Stimulated activated memory B cell treated with anti-CD40 and anti-IgM and Interleukin-4, amounts not matched to agents 10 μg/mL and 1 μg/mL and 100 μg/mL, for 72 hours (primary cell): Measurements from ENCODE around the gene EZR.
A peak's percentile ranks its signal among the peaks of the same experiment; 100 is the strongest.

ENCODE experiments used
- ATAC-seq: fragments of 150-1000 bp; cut with Tn5 transposase; 2 replicates; pipeline ENCODE4 v1.10.0; 2021
- H3K27ac Mint-ChIP-seq: one replicate; pipeline ENCODE4 v1.8.0; 2022; ENCODE audit warnings: mild to moderate bottlenecking, mixed read lengths
- H3K27me3 Mint-ChIP-seq: one replicate; pipeline ENCODE4 v1.8.0; 2022; ENCODE audit warnings: mixed read lengths
- H3K36me3 Mint-ChIP-seq: one replicate; pipeline ENCODE4 v1.8.0; 2022; ENCODE audit warnings: mixed read lengths
- H3K4me1 Mint-ChIP-seq: one replicate; pipeline ENCODE4 v1.8.0; 2022; ENCODE audit warnings: mixed read lengths
- H3K4me3 Mint-ChIP-seq: one replicate; pipeline ENCODE4 v1.8.0; 2022; ENCODE audit warnings: mild to moderate bottlenecking, moderate library complexity, mixed read lengths
- H3K9me3 Mint-ChIP-seq: one replicate; pipeline ENCODE4 v1.8.0; 2022; ENCODE audit warnings: mixed read lengths

Gene EZR

DNA sequence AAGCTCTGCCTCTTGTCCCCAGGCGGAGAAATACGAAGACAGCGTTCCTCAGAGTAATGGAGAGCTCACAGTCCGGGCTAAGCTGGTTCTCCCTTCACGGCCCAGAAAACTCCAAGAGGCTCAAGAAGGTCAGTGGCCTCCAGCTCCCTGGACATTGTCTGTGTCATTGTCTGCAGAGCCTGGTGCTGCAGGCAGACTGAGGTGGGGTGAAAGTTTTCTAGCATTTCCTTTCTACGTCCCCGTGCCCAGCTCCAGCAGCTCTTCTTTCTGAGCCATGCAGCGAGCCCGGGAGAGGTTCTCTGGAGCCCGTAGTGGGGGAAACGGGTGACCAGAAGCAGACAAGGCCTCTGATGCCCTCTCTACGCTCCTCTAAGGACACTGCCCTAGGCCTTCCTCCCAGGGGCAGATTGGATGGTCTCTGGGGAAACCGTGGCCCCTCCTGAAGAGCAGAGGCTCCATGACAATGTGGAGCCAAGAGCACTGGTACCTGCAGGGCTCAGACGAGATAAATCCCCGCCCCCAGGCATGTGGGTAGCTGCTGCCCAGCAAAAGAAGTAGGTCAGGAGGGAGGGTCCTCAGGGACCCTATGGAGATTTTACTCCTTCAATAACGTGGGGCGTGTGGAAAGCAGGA lies 58.4 kb downstream of the EZR start:
- Mint-ChIP-seq H3K4me1 (peaks cover 5% of the 10 kb centered on the region), H3K27me3 (no peaks in the 10 kb centered on the region), H3K4me3 (no peak overlapping the region), H3K27ac (peak overlapping the region; percentile 65), H3K9me3 (no peaks in the 10 kb centered on the region), H3K36me3 (peaks cover 27% of the 10 kb centered on the region)
- ATAC-seq: no peak

DNA sequence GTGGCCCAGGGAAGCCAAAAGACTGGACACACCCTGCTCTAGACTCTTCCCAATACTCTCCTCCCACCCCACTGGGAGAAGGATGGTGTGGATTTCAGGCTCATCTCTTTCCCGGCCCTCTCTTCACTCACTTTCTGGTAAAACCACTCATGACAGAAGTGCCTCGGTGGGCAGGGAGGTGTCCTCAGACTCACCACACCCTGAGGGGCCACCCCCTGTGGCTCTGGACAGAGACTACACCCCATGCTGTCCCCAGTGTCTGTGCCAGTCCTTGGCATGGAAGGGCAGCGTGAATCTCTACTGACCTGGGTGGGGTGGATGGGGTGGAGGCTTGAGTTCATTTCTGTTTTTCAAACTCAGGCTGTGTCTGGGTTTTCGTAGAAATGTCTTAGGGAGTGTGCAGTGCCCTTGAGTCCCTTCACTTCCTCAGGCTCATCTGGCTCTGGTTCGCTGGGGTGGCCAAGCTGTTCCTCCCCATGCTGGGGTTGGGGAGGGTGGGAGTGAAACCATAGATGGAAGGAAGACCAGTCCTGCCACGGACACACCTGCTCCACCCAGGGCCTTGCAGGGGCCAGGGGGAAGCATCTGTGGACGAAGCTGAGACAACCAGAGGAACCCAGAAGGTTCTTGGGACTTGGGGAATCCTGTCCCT lies 59.1 kb downstream of the EZR start:
- Mint-ChIP-seq H3K36me3 (peaks cover 21% of the 10 kb centered on the region), H3K27ac (peak overlapping the region; percentile 65)
- peak; percentile 24 for ATAC-seq

DNA sequence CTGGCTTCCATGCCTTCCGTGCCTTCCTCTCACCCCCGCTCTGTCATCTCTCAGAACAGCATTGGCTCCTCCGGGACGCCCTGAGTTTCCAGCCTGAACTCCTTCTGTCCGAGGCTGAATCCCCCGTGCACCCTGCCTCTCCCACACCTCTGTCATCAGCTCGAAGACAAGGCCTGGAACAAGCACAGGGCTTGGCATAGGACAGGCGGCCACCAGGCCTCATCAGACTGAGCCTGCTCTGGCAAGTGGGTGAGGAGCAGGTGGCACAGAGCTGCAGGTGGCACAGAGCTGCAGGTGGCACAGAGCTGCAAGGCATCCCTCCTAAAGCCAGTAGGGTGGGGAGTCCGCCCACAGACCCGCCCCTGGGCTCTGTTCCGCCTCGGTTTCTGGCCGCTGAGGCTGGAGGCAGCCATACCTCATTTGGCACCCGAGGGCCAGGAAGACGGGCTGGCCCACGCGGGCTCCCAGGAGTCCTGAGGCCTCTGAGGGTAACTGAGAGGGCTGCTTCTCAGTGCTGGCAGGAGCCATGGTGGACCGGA lies 60.2 kb downstream of the EZR start:
- peak; percentile 34 for ATAC-seq
- Mint-ChIP-seq H3K27ac (no peak overlapping the region), H3K4me1 (peaks cover 5% of the 10 kb centered on the region), H3K9me3 (no peaks in the 10 kb centered on the region), H3K36me3 (peaks cover 21% of the 10 kb centered on the region), H3K27me3 (no peaks in the 10 kb centered on the region), H3K4me3 (no peak overlapping the region)

More for the DNA sequence above, 59.1 kb downstream of the EZR start:
- Mint-ChIP-seq H3K4me3 (no peak overlapping the region), H3K9me3 (no peaks in the 10 kb centered on the region), H3K4me1 (peaks cover 5% of the 10 kb centered on the region), H3K27me3 (no peaks in the 10 kb centered on the region)

DNA sequence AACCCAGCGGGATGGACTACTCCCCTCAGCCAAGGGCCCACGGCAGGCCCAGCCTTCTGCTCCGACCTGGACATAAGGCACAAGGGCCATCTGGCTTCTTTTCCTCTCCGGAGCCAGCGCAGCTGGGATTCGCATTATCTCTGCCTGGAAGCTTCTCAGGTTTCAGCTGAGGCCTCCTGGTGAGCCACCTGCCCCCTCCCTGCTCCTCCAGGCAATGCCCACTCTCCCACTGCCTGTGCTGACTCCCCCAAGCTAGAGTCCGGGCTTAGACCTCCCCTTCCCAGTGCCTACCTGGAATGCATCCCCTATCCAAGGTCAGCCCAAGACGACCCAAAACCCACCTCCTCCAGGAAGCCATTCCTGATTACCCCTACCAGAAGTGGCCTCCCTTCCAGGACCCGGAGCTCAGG lies 60.7 kb downstream of the EZR start:
- Mint-ChIP-seq H3K27me3 (no peaks in the 10 kb centered on the region), H3K4me3 (no peak overlapping the region), H3K4me1 (peaks cover 5% of the 10 kb centered on the region), H3K27ac (no peak overlapping the region), H3K9me3 (no peaks in the 10 kb centered on the region), H3K36me3 (peaks cover 21% of the 10 kb centered on the region)
- no peak for ATAC-seq

- H3K4me3 Mint-ChIP-seq: no peak overlapping the region
- no peaks in the 10 kb centered on the region for H3K9me3 Mint-ChIP-seq
- peaks cover 7% of the 10 kb centered on the region for H3K4me1 Mint-ChIP-seq
- H3K36me3 Mint-ChIP-seq: peaks cover 18% of the 10 kb centered on the region
- no peak for ATAC-seq
- H3K27ac Mint-ChIP-seq: no peak overlapping the region
- no peaks in the 10 kb centered on the region for H3K27me3 Mint-ChIP-seq
Measured at GRCh38 chr6:158757753-158758090, 61.4 kb downstream of the EZR start.

DNA sequence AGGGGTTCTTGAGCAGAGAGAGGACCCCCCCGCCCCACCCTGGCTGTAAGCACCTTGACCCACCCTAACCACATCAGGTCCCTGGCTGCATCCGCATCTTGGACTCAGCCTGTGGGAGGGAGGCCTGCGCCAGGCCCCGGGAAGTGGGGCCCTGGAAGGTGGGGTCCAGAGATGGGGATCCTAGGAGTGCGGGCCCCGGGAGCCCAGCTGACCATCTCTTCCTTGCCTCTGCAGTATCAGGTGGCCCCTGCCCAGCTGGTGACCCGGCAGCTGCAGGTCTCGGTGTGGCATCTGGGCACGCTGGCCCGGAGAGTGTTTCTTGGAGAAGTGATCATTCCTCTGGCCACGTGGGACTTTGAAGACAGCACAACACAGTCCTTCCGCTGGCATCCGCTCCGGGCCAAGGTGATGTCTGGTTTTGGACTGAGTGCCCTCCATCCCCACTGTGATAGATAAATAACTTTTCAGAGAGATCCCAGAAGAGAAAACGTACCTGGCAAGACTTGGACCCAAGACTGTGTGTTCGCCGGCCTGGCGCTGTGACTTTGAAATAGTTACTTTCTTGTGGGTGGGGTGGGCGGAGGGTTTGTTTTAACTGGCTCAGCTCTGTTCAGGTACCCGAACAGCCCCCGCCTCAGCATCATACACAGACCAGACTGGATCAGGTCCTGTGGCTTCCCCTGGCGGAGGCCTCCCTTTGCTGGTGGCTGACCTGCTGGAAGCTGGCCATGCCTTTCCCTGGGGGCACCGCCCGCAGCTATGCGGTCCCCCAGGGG lies 62.0 kb downstream of the EZR start:
- no peaks in the 10 kb centered on the region for H3K9me3 Mint-ChIP-seq
- H3K27ac Mint-ChIP-seq: no peak overlapping the region
- no peak overlapping the region for H3K4me3 Mint-ChIP-seq
- H3K4me1 Mint-ChIP-seq: peaks cover 12% of the 10 kb centered on the region
- no peak for ATAC-seq
- H3K36me3 Mint-ChIP-seq: peaks cover 13% of the 10 kb centered on the region
- no peaks in the 10 kb centered on the region for H3K27me3 Mint-ChIP-seq

DNA sequence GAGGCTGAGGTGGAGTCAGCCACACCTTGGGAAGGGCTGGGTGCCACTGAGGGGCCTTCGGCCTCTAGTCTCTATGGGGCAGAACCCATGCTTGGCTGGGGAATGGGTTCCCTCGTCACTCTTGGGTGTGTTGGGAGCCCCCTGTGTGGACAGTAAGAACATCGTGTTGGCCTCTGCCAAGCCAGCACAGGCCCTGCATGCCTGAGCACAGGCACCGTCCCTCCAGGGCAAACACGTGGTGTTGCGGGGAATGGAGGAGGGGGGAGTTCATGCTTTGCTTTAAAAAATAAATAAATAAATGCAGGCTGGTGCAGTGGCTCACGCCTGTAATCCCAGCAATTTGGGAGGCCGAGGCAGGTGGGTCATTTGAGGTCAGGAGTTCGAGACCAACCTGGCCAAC lies 63.0 kb downstream of the EZR start:
- Mint-ChIP-seq H3K4me1 (peaks cover 12% of the 10 kb centered on the region), H3K4me3 (no peak overlapping the region), H3K27me3 (no peaks in the 10 kb centered on the region), H3K9me3 (no peaks in the 10 kb centered on the region), H3K36me3 (peaks cover 13% of the 10 kb centered on the region), H3K27ac (peak overlapping the region; percentile 37)
- no peak for ATAC-seq

GRCh38 chr6:158755636-158756035 lies 63.5 kb downstream of the EZR start:
- ATAC-seq: no peak
- Mint-ChIP-seq H3K9me3 (no peaks in the 10 kb centered on the region), H3K27ac (peak overlapping the region; percentile 37), H3K27me3 (no peaks in the 10 kb centered on the region), H3K36me3 (peaks cover 13% of the 10 kb centered on the region), H3K4me1 (peaks cover 12% of the 10 kb centered on the region), H3K4me3 (no peak overlapping the region)

- ATAC-seq: no peak
- Mint-ChIP-seq H3K4me3 (no peak overlapping the region), H3K36me3 (peaks cover 13% of the 10 kb centered on the region), H3K27me3 (no peaks in the 10 kb centered on the region), H3K4me1 (peaks cover 8% of the 10 kb centered on the region), H3K9me3 (no peaks in the 10 kb centered on the region), H3K27ac (peak overlapping the region; percentile 37)
Measured at GRCh38 chr6:158754738-158755137, 64.4 kb downstream of the EZR start.

DNA sequence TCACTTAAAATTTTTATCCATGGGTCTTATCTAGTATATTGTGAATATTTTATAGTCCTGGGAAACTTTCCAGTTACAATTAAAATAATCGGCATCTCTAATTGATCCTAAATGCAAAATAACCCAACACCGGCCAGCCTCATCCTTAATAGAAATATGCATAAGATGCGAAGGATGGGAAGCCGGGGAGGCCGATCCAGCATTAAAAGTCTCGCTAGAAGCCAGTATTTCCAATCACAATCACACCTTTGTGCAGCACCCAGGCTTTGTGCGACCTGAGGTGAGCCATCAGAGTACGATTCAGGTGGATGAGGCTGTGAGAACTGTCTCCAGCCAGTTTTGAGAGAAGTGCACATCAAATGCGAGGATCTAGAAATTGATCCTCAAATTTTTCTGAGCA lies 65.4 kb downstream of the EZR start:
- Mint-ChIP-seq H3K27me3 (no peaks in the 10 kb centered on the region), H3K27ac (no peak overlapping the region), H3K4me1 (peaks cover 7% of the 10 kb centered on the region), H3K36me3 (peaks cover 13% of the 10 kb centered on the region), H3K4me3 (no peak overlapping the region), H3K9me3 (no peaks in the 10 kb centered on the region)
- no peak for ATAC-seq

DNA sequence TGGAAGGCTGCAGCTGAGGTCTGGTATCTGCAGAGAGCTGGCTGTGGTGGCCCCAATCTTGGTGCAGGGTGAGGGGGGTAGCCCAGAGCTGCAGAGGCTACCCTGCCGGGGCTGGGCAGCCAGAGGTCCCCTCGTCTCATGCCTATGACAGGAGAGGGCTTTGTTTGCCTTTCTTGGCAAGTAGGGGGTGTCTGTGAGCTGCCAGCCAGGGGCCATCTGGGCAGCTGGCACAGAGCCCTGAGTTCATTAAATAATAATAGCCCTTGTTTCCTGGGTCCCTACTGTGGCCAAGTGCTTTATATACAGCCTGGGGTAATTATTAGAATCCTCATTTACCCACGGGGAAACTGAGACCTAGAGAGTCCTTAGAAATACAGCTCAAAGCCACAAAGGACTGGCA lies 66.6 kb downstream of the EZR start:
- Mint-ChIP-seq H3K9me3 (no peaks in the 10 kb centered on the region), H3K27me3 (no peaks in the 10 kb centered on the region), H3K4me3 (no peak overlapping the region), H3K36me3 (peaks cover 9% of the 10 kb centered on the region), H3K4me1 (peaks cover 7% of the 10 kb centered on the region), H3K27ac (no peak overlapping the region)
- peak; percentile 19 for ATAC-seq

DNA sequence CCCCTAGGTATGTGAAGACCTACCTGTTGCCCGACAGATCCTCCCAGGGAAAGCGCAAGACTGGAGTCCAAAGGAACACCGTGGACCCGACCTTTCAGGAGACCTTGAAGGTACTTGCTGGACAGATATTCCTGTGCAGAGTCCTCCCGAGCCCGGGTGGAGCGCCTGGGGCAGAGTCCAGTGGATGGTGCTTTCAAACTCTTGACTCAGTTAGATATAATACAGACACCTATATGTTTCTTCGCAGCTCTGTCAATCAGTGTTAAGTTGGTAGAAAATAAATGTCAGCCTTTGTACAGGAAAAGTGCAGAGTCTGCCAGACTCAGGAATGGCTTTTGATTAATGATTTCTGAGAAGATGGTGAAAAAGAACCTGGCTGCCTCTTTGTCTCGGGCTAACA lies 67.2 kb downstream of the EZR start:
- peaks cover 7% of the 10 kb centered on the region for H3K4me1 Mint-ChIP-seq
- H3K27me3 Mint-ChIP-seq: no peaks in the 10 kb centered on the region
- H3K36me3 Mint-ChIP-seq: peaks cover 7% of the 10 kb centered on the region
- H3K4me3 Mint-ChIP-seq: no peak overlapping the region
- H3K9me3 Mint-ChIP-seq: no peaks in the 10 kb centered on the region
- no peak overlapping the region for H3K27ac Mint-ChIP-seq
- ATAC-seq: no peak

DNA sequence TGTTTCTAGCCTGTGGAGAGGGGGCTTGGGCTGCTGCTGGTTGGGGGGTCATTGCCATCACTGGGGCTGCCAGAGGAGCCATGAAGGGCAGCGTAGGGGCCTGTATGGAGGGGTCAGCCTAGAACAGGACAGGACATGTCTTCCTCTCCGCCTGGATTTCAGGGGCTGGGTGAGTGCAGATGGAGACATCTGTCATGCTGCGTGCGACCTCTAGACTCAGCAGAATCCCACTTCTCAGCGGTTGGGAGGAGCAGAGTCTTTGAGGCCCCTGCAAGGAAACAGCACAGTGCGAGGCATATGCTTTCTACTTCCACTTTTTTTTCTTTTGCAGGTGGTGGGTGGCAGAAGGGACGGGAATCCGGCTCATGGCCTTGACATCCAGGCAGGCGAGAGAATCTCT lies 67.9 kb downstream of the EZR start:
- no peak overlapping the region for H3K27ac Mint-ChIP-seq
- peaks cover 7% of the 10 kb centered on the region for H3K36me3 Mint-ChIP-seq
- H3K9me3 Mint-ChIP-seq: no peaks in the 10 kb centered on the region
- no peak for ATAC-seq
- H3K4me3 Mint-ChIP-seq: no peak overlapping the region
- no peaks in the 10 kb centered on the region for H3K27me3 Mint-ChIP-seq
- H3K4me1 Mint-ChIP-seq: peaks cover 7% of the 10 kb centered on the region

GRCh38 chr6:158744986-158745430 lies 74.2 kb downstream of the EZR start:
- ATAC-seq: no peak
- Mint-ChIP-seq H3K36me3 (peaks cover under 1% of the 10 kb centered on the region), H3K4me1 (no peaks in the 10 kb centered on the region), H3K4me3 (no peak overlapping the region), H3K27me3 (no peaks in the 10 kb centered on the region), H3K27ac (no peak overlapping the region), H3K9me3 (no peaks in the 10 kb centered on the region)

GRCh38 chr6:158743033-158743651 lies 76.0 kb downstream of the EZR start:
- Mint-ChIP-seq H3K4me3 (no peak overlapping the region), H3K36me3 (peaks cover 19% of the 10 kb centered on the region), H3K4me1 (no peaks in the 10 kb centered on the region), H3K27me3 (no peaks in the 10 kb centered on the region), H3K27ac (no peak overlapping the region), H3K9me3 (peaks cover 13% of the 10 kb centered on the region)
- no peak for ATAC-seq
